ENCODE results near the gene PDIK1L.
"Not testable (repeated sequence)": the region's sequence is repeated elsewhere in the genome, so short reads cannot be mapped to it uniquely, and the experiment has no call there.

Gene PDIK1L

GRCh38 chr1:26090893-26091292 is 20.7 kb upstream of the PDIK1L start:
- DNase-seq (ENCODE audit: low read depth): no peak

DNA sequence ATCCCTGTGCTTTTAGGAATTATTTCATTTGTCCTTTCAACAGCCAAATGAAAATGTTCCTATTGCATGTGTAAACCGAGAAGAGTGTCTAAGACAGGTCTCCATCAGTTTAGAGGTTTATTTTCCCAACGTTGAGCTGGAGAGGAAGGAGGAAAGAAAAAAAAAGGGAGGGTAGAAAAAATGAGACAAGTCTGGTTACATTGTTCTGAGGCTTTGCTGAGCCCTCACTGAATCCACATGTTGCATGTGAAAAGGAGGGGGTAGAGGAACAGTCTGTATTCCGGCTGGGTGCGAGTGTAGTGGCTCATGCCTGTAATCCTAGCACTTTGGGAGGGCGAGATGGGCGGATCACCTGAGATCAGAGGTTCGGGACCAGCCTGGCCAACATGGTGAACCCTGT is 19.2 kb upstream of the PDIK1L start:
- DNase-seq (ENCODE audit: low read depth): no peak

DNA sequence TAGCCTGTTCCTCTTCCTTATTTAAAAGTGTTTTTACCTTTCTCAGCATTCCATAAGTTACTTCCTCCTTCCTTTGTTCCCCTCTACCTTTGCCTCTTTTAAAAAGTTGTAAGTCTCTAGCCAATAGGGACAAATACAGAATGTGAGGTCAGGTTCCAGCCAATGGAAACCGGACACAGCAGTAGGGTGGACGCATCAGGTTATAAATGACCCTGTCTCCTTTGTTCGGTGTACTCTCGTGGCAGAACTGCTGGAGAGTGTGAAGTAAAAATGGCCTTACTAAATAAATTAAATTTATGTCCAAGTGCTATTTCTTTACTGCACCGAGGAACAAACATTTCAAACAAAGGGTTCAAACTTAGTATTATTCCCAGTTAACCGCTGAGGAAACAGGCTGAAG is 18.1 kb upstream of the PDIK1L start:
- DNase-seq (ENCODE audit: low read depth): not testable (repeated sequence)

DNA sequence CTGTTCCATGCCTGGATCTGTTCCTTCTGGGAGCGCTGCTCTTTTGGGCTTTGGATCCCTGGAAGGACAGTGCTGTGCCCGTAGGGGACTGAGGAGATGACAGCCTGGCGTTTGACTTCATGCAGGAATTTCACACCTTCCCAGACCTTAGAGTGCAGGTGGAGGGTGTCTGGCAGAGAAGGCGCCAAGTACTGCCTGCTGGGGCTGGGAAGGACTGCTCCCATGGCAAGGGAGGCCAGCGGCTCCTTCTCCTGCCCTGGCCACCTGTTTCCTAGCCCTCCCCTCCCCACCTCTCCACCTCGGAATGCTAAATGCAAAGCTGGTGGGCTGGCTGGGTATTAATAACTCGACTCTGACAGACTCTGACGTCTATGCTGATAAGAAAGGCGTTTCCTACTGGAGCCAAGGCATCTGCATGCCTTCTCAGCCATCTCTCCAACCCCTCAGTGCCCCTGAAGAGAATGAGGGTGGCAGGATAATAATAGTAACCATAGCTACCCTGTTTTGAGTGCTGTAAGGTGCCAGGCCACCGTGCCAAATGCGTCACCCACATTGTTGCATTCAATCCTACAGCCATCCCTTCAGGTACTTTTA is 17.5 kb upstream of the PDIK1L start:
- DNase-seq (ENCODE audit: low read depth): no peak

GRCh38 chr1:26094677-26095383 is 16.8 kb upstream of the PDIK1L start:
- DNase-seq (ENCODE audit: low read depth): no peak

DNA sequence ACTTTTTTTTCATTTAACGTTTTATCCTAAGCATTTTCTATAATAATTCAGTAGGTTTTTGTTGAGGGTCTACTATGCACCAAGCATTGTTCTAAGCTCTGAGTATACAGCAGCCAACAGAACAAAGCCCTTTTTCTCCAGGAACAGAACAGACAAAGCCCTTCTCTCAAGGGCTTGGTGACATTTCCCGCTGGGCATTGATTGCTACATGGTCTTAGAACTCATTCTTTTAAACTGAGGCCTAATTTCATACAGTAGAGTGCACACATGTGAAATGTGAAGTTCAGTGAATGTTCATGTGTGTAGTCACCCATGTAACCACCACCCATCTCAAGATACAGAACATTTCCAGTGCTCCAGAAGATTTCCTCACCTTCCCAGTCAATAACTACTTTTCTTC is 15.2 kb upstream of the PDIK1L start:
- DNase-seq (ENCODE audit: low read depth): no peak

DNA sequence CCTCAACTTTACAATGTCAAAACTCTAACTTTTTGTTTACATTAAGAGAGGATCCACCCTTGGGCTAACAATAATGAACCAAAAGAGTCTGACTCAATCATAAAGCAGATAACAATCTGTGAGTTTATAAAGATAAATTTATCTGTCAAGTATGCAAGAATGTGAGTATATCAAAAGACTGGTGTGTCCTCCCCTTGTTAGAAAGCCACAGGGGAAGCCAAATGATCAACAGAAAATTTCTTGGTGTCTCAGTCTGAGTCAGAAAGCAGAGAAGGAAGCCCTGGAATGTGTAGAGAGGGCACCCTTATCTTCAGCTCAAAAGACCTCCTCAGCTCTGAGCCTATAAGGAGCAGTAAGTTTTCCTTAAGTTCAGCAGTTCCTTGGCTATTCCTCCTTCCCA is 13.9 kb upstream of the PDIK1L start:
- no peak for DNase-seq (ENCODE audit: low read depth)

DNA sequence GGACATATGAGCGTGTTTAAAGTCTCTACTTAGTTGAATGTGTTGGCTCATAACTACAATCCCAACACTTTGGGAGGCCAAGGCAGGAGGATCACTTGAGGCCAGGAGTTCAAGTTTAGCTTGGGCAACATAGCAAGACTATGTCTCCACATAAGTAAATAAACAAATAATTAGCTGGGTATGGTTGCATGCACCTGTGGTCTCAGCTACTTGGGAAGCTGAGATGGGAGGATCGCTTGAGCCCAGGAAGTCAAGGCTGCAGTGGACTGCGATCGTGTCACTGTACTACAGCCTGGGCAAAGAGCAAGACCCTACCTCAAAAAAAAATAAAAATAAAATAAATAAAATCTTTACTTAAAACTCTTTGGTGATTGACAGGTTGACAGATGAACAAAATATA is 13.0 kb upstream of the PDIK1L start:
- DNase-seq (ENCODE audit: low read depth): no peak

DNA sequence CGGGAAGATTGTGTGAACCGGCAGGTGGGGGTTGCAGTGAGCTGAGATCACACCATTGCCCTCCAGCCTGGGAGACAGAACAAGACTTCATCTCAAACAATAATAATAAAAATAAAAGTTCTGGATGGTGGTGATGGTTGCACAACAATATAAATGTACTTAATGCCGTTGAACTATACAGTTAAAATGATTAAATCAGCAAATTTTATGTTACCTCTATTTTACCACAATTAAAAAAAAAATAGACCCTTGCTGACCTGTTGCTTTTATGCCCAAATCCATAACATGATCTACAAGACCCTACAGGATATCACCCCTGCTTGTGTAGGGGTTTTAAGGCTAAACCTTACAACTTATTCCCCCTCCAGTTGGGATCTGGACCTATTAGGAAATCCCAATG is 11.8 kb upstream of the PDIK1L start:
- DNase-seq (ENCODE audit: low read depth): no peak

DNA sequence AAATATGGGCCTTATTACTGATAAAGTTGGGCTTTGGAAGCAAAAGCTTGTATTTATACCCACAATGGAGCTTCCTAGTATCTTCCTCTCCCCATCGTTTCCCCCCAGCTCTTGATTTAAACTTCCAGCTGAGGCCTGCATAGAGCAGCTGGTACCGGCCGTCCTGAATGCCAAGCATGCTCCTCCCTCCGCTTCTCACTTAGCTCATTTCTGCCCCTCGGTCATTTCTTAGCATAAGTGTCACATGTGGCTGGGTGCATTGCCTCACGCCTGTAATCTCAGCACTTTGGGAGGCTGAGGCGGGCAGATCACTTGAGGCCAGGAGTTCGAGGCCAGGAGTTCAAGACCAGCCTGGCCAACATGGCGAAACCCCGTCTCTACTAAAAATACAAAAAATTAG is 11.4 kb upstream of the PDIK1L start:
- not testable (repeated sequence) for DNase-seq (ENCODE audit: low read depth)

- DNase-seq (ENCODE audit: low read depth): no peak
Measured at GRCh38 chr1:26102119-26102518, 9.5 kb upstream of the PDIK1L start.

- no peak for DNase-seq (ENCODE audit: low read depth)
Measured at GRCh38 chr1:26102526-26102925, 9.1 kb upstream of the PDIK1L start.

DNA sequence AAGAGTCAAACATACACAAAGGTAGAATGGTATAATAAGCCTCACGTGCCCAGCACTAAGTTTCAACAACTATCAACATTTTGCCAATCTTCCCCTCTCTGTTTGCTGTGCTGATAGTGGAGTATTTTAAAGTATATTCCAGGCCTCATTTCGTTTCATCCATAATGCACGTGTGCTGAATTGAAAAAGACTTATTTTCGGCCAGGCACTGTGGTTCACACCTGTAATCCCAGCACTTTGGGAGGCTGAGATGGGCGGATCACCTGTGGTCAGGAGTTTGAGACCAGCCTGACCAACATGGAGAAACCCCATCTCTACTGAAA is 6.4 kb upstream of the PDIK1L start:
- DNase-seq (ENCODE audit: low read depth): not testable (repeated sequence)

- no peak for DNase-seq (ENCODE audit: low read depth)
Measured at GRCh38 chr1:26109229-26110164, 2.1 kb upstream of the PDIK1L start.

GRCh38 chr1:26110731-26111529 is 694 bp upstream of the PDIK1L start:
- no peak for DNase-seq (ENCODE audit: low read depth)

DNA sequence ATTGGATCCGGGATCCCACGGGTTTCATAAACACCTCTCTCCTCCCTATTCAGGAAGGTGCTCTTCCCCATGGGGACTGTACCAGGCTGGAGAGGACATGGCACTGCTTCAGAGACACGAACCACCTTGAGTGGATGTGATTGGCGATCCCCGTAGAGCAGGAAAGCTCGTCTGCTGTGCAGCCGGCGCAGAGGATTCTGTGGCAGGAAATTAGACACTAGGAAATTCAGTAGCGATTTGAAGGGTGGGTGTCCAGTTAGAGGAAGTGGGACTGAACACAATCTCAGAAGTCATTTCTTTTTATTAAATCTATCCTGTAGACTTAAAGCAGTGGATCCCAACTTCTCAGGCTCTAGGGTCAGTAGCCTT is 767 bp downstream of the PDIK1L start:
- no peak for DNase-seq (ENCODE audit: low read depth)

DNA sequence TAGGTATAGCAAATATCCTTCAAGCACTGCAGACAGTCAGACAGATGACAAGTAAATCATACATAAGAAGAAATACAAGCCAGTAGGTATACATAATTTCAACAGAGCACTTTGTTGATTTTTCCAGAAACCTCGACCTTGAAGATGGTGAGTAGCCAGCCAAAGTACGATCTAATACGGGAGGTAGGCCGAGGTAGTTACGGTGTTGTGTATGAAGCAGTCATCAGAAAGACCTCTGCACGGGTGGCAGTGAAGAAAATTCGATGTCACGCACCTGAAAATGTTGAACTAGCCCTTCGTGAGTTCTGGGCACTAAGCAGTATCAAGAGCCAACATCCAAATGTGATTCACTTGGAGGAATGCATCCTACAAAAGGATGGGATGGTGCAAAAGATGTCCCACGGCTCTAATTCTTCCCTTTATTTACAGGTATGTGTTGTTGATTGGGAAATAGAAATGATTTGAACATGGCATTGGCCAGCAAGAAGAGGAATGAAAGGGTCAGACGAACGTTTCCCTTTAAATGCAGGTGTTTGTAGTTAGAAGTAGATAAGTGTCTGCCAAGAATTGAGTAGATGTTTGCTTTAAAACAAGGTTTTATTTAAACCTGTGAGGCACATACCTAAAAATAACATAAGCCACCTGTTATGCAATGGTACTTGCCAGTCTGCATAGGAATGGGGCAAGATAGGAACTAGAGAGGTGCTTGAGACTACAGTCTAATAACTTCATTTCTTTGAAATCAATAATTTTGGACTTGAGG is 2.7 kb downstream of the PDIK1L start:
- no peak for DNase-seq (ENCODE audit: low read depth)

DNA sequence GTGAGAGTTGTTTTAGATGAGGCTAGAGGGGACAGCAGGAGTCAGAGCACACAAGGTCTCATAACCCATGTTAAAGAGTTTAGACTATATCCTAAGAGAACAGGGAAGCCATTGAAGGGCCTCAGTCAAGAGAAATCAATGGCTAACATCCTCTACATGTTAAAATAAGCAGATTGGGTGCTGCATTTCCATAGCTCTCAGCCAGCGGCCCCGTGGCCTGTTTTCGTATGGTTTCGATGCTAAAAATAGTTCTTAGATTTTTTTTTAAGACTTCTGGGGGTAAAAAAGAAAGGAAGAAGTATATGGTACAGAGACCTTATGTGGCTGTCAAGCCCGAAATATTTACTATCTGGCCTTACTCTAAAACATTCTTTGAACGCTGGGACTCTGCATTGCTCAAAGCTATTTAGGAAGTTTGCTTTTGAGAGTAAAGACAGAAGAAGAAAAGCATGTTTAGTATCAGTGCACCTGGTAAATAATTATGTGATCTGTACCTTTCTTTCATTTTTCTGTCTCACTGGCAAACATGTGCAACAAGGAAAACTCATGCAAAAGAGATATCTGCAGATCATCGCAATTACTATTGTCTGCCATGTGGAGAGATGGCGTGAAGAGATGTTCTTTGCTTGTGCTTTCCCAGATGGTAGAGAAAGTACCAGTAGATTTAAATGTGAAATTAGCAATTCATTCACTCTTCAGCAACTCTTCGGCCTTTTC is 8.4 kb downstream of the PDIK1L start:
- DNase-seq (ENCODE audit: low read depth): no peak

DNA sequence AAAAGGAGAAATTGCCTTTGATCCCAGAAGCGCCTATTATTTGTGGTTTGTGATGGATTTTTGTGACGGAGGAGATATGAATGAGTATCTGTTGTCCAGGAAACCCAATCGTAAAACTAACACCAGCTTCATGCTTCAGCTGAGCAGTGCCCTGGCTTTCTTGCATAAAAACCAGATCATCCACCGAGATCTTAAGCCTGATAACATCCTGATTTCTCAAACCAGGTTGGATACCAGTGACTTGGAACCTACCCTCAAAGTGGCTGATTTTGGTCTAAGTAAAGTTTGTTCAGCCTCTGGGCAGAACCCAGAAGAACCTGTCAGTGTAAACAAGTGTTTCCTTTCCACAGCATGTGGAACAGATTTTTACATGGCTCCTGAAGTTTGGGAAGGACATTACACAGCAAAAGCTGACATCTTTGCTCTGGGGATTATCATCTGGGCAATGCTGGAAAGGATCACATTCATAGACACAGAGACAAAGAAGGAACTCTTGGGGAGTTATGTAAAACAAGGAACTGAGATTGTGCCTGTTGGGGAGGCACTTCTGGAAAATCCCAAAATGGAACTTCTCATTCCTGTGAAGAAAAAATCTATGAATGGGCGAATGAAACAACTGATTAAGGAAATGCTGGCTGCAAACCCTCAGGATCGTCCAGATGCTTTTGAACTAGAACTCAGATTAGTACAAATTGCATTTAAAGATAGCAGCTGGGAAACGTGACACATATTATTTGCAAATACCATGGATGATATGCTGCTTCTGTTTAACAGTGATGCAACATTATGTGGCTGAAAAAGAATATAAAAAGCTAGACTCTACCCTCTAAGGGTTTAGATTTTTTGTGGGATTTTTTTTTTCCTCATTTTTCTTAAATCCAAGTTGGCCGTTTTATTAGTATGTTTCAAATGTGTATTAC is 10.5 kb downstream of the PDIK1L start:
- DNase-seq (ENCODE audit: low read depth): no peak
